CD14-positive monocyte (primary cell): ENCODE measurements around the gene PPP1R12B. TPM values are rescaled to one million over a fixed set of nuclear protein-coding genes. Genes with fewer than 3 reads are reported as not detected.
A peak's percentile ranks its signal among the peaks of the same experiment; 100 is the strongest.

Experiments used
- DNase-seq, 3 donors: peaks; one replicate each; pipeline ENCODE4 v3.0.0-alpha.2; 2011 to 2022
- H2AFZ ChIP-seq: 2 replicates; pipeline ENCODE4 v1.6.0; 2012; ENCODE audit warnings: mild to moderate bottlenecking, low read depth, low read length, inconsistent platforms; ENCODE audit not compliant: insufficient read depth, poor library complexity, severe bottlenecking
- H3K27ac ChIP-seq, 2 donors: 1 replicate in 1 of 2; 2 replicates in 1 of 2; pipeline ENCODE4 v1.5.1; 2012 to 2013; ENCODE audit warnings: low read length in 2 of 2, control low read depth in 1 of 2, inconsistent platforms in 1 of 2, low read depth in 1 of 2, mild to moderate bottlenecking in 1 of 2
- H3K27me3 ChIP-seq, 2 donors: one replicate each; pipeline versions ENCODE4 v1.6.0 to v1.6.1; 2011 to 2013; ENCODE audit warnings: low read length in 2 of 2; ENCODE audit not compliant: control insufficient read depth in 2 of 2, insufficient read depth in 2 of 2
- H3K36me3 ChIP-seq, 2 donors: replicated peaks in 1 of 2; 1 replicate in 1 of 2; 2 replicates in 1 of 2; pipeline versions ENCODE4 v1.5.1 to v1.6.1; 2012 to 2013; ENCODE audit warnings: low read length in 2 of 2, control low read depth in 1 of 2, inconsistent platforms in 1 of 2, mild to moderate bottlenecking in 1 of 2; ENCODE audit not compliant: insufficient read depth in 2 of 2, control insufficient read depth in 1 of 2
- H3K4me1 ChIP-seq, 2 donors: 1 replicate in 1 of 2; 2 replicates in 1 of 2; pipeline versions ENCODE4 v1.5.1 to v1.6.1; 2012 to 2013; ENCODE audit warnings: low read length in 2 of 2, control low read depth in 1 of 2, inconsistent platforms in 1 of 2, mild to moderate bottlenecking in 1 of 2, moderate library complexity in 1 of 2; ENCODE audit not compliant: insufficient read depth in 2 of 2, control insufficient read depth in 1 of 2
- H3K4me2 ChIP-seq: replicated peaks from 2 replicates; pipeline ENCODE3; 2012; ENCODE audit warnings: low read length, moderate library complexity, mild to moderate bottlenecking; ENCODE audit not compliant: poor library complexity, severe bottlenecking; ENCODE audit errors: extremely low read depth
- H3K4me3 ChIP-seq, 3 experiments: fragments of 200-600 bp in 1 of 3; sonication (generic) in 1 of 3; replicated peaks in 1 of 3; 1 replicate in 2 of 3; 2 replicates in 1 of 3; pipeline ENCODE4 v1.5.1; 2011 to 2013; ENCODE audit warnings: low read length in 3 of 3, mild to moderate bottlenecking in 3 of 3, control low read depth in 2 of 3, low read depth in 2 of 3, inconsistent platforms in 1 of 3, moderate library complexity in 1 of 3
- H3K79me2 ChIP-seq: 2 replicates; pipeline ENCODE4 v1.6.0; 2012; ENCODE audit warnings: mild to moderate bottlenecking, control low read depth, inconsistent platforms, low read length, moderate library complexity; ENCODE audit not compliant: insufficient read depth
- H3K9ac ChIP-seq: 2 replicates; pipeline ENCODE4 v1.6.0; 2017; ENCODE audit warnings: low read length, mild to moderate bottlenecking; ENCODE audit not compliant: insufficient read depth, poor library complexity, severe bottlenecking
- H3K9me3 ChIP-seq, 2 donors: replicated peaks in 1 of 2; 1 replicate in 1 of 2; 2 replicates in 1 of 2; pipeline versions ENCODE4 v1.5.1 to v1.6.1; 2012 to 2013; ENCODE audit warnings: low read length in 2 of 2, control low read depth in 1 of 2; ENCODE audit not compliant: control insufficient read depth in 1 of 2, insufficient read depth in 1 of 2
- H4K20me1 ChIP-seq: 2 replicates; pipeline ENCODE4 v1.6.0; 2012; ENCODE audit warnings: mild to moderate bottlenecking, low read length, control low read depth, moderate library complexity; ENCODE audit not compliant: insufficient read depth
- H3K27ac Mint-ChIP-seq, 7 donors: one replicate each; pipeline ENCODE4 v1.8.0; 2020; ENCODE audit warnings: mild to moderate bottlenecking in 7 of 7, mixed read lengths in 7 of 7, moderate library complexity in 6 of 7, inconsistent platforms in 2 of 7
- H3K27me3 Mint-ChIP-seq, 3 donors: one replicate each; pipeline ENCODE4 v1.8.0; 2021 to 2022; ENCODE audit warnings: low read depth in 3 of 3, mild to moderate bottlenecking in 3 of 3, mixed read lengths in 3 of 3, moderate library complexity in 3 of 3, inconsistent platforms in 1 of 3
- H3K36me3 Mint-ChIP-seq, 2 donors: one replicate each; pipeline ENCODE4 v1.8.0; 2020; ENCODE audit warnings: mixed read lengths in 2 of 2, inconsistent platforms in 1 of 2, mild to moderate bottlenecking in 1 of 2
- H3K4me1 Mint-ChIP-seq: one replicate; pipeline ENCODE4 v1.8.0; 2020; ENCODE audit warnings: mild to moderate bottlenecking, mixed read lengths
- H3K4me3 Mint-ChIP-seq, 2 donors: one replicate each; pipeline ENCODE4 v1.8.0; 2020; ENCODE audit warnings: mild to moderate bottlenecking in 2 of 2, mixed read lengths in 2 of 2, moderate library complexity in 1 of 2
- H3K9me3 Mint-ChIP-seq, 7 donors: one replicate each; pipeline ENCODE4 v1.8.0; 2020 to 2022; ENCODE audit warnings: mixed read lengths in 7 of 7, mild to moderate bottlenecking in 6 of 7, moderate library complexity in 6 of 7, inconsistent platforms in 2 of 7
- CTCF ChIP-seq: fragments of 200-600 bp; IDR thresholded peaks from one replicate; pipeline ENCODE4 v1.8.0; 2022; ENCODE audit warnings: antibody characterized with exemption, mild to moderate bottlenecking
- WGBS: methylation state at CpG from one replicate; pipeline ENCODE4 v1.1.5; 2013; ENCODE audit warnings: missing lambda C conversion rate; ENCODE audit not compliant: insufficient coverage; 5-methylcytosine and 5-hydroxymethylcytosine counted together
- intact Hi-C, 2 donors: fragments of 100-400 bp; cut with micrococcal nuclease; formaldehyde crosslinking; loops; one replicate each; pipeline versions ENCODE4 v1.15.0 to v1.15.1; 2023
- polyA plus RNA-seq, 3 donors: library from polyadenylated mRNA; depleted of rRNA in 1 of 3; unstranded in 2 of 3; stranded (reverse) in 1 of 3; fragments of 300-500 nt in 2 of 3; fragments of >200 nt in 1 of 3; fragmentation: Illumina TruSeq in 2 of 3; gene quantifications; 1 replicate in 2 of 3; 2 replicates in 1 of 3; pipeline ENCODE4 v1.2.3, GENCODE V29; 2012 to 2021

PPP1R12B gene
- polyA plus RNA-seq, 3 donors: 1.3 to 12.2 (median 1.7) TPM

DNA sequence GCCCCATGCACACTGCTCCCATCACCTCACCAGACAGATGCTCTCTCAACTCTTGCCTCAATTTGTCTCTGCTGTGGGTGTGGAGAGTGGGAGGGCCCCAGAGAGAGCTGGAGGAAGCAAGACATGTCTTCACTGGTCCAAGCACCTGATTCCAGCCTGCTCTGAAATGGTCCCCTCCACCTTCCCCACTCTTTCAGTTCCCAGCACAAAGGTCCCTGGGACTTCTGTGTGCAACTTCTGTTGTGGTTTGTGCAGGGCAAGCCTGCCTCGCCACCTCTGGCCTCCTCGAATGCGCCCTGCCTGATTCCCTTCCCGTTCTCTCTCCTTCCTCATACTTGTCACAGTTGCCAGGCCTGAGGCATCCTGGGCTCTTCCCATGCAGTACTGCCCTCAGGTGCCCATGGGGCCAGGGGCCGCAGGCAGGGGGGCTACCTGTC is 242.5 kb downstream of the PPP1R12B start:
- Histone ChIP-seq H3K4me2 (no peak overlapping the region), H2AFZ (no peak overlapping the region), H3K9me3 (peaks cover 0 to 8% of the 10 kb centered on the region in 2 donors), H3K9ac (no peak overlapping the region), H3K4me1 (peaks cover 10 to 11% of the 10 kb centered on the region in 2 donors), H3K79me2 (no peaks in the 10 kb centered on the region), H3K27ac (no peak overlapping the region), H3K36me3 (peaks cover 3 to 5% of the 10 kb centered on the region in 2 donors), H4K20me1 (peaks cover 80% of the 10 kb centered on the region), H3K4me3 (no peak overlapping the region), H3K27me3 (peaks cover 50 to 97% of the 10 kb centered on the region in 2 donors)
- peaks cover 59 to 70% of the 10 kb centered on the region in 2 donors for H3K36me3 Mint-ChIP-seq
- WGBS: 51% methylated on average over 5 of the region's 5 CpGs
- intact Hi-C loops: loop anchor here in 1 of 2 donors (10.0 kb wide), 1 partner anchor 54 kb away; no protein-coding TSS in a partner anchor
- H3K4me3 Mint-ChIP-seq: peak overlapping the region in 1 of 2 donors; percentile 13
- no peak for DNase-seq
- no peak for TF ChIP-seq CTCF
- peaks cover 14% of the 10 kb centered on the region for H3K4me1 Mint-ChIP-seq
- H3K27ac Mint-ChIP-seq: no peak overlapping the region
- H3K27me3 Mint-ChIP-seq: peaks cover 61 to 95% (median 88%) of the 10 kb centered on the region in 3 donors
- H3K9me3 Mint-ChIP-seq: peaks cover 0 to 15% (median 7%) of the 10 kb centered on the region in 7 donors

DNA sequence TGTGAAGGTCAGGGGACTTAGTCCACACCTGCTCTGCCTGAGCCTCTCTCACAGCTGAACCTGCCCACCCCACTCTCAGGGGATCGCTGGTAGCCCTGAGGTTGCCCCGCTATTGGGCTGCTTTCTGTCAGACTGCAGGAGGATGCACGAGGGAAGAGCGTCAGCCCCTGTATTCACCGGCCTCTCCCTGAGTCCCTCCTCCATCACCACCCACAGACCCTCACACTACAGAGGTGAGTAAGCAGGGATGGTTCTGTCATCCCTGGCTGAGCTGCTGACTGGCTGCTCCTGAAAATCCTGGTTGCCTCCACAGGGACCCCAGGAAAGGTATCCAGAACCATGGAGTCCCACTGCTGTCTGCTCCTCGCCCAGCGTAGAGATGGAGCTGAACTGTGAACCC is 243.0 kb downstream of the PPP1R12B start:
- 98% methylated on average over 4 of the region's 7 CpGs for WGBS
- no peaks in the 10 kb centered on the region for H3K79me2 ChIP-seq
- H4K20me1 ChIP-seq: peaks cover 78% of the 10 kb centered on the region
- intact Hi-C loops: loop anchor here in 1 of 2 donors (10.0 kb wide), 1 partner anchor 53 kb away; no protein-coding TSS in a partner anchor
- no peak overlapping the region for H3K9ac ChIP-seq
- Mint-ChIP-seq H3K4me3 (no peak overlapping the region), H3K36me3 (peaks cover 62 to 72% of the 10 kb centered on the region in 2 donors), H3K9me3 (peaks cover 3 to 19% (median 10%) of the 10 kb centered on the region in 7 donors), H3K27ac (no peak overlapping the region), H3K27me3 (peaks cover 66 to 96% (median 88%) of the 10 kb centered on the region in 3 donors), H3K4me1 (peaks cover 14% of the 10 kb centered on the region)
- H3K27me3 ChIP-seq: peaks cover 48 to 97% of the 10 kb centered on the region in 2 donors
- no peak for TF ChIP-seq CTCF
- no peak overlapping the region for H3K4me3 ChIP-seq
- no peak overlapping the region for H3K4me2 ChIP-seq
- H3K4me1 ChIP-seq: peaks cover 8% of the 10 kb centered on the region in 2 donors
- H3K9me3 ChIP-seq: peaks cover 0 to 10% of the 10 kb centered on the region in 2 donors
- no peak overlapping the region for H2AFZ ChIP-seq
- H3K27ac ChIP-seq: no peak overlapping the region
- no peak for DNase-seq
- peaks cover 3 to 5% of the 10 kb centered on the region in 2 donors for H3K36me3 ChIP-seq
